Smooth muscle cell (in vitro differentiated cells): ENCODE results near the gene CD244. TPM values are rescaled to one million over a fixed set of nuclear protein-coding genes. Genes with fewer than 3 reads are reported as not detected.

Source experiments
- DNase-seq: peaks from one replicate; lab custom pipeline; 2025; ENCODE audit not compliant: unreplicated experiment; lab: John Stamatoyannopoulos, UW
- H2AFZ ChIP-seq: fragments of 200-600 bp; sonication (generic); 2 replicates; pipeline ENCODE4 v1.6.0; 2016; ENCODE audit warnings: antibody characterized with exemption, low read depth, mild to moderate bottlenecking
- H3F3A ChIP-seq: fragments of 200-600 bp; sonication (generic); 2 replicates; pipeline ENCODE4 v1.6.0; 2017; ENCODE audit warnings: antibody characterized with exemption, low read depth
- H3K27ac ChIP-seq: fragments of 200-600 bp; sonication (generic); 2 replicates; pipeline ENCODE4 v1.5.1; 2016; ENCODE audit warnings: low read depth, mild to moderate bottlenecking
- H3K27me3 ChIP-seq: fragments of 200-600 bp; sonication (generic); 2 replicates; pipeline ENCODE4 v1.6.1; 2016; ENCODE audit warnings: low read depth, mild to moderate bottlenecking
- H3K36me3 ChIP-seq: fragments of 200-600 bp; sonication (generic); 2 replicates; pipeline ENCODE4 v1.5.1; 2016; ENCODE audit warnings: low read depth
- H3K4me1 ChIP-seq: fragments of 200-600 bp; sonication (generic); 2 replicates; pipeline ENCODE4 v1.5.1; 2016; ENCODE audit warnings: low read depth
- H3K4me2 ChIP-seq: fragments of 200-600 bp; sonication (generic); 2 replicates; pipeline ENCODE4 v1.6.0; 2016; ENCODE audit warnings: mild to moderate bottlenecking
- H3K4me3 ChIP-seq: fragments of 200-600 bp; sonication (generic); 2 replicates; pipeline ENCODE4 v1.5.1; 2016; ENCODE audit warnings: mild to moderate bottlenecking
- H3K79me2 ChIP-seq: fragments of 200-600 bp; sonication (generic); 2 replicates; pipeline ENCODE4 v1.6.0; 2016; ENCODE audit warnings: low read depth, mild to moderate bottlenecking
- H3K9ac ChIP-seq: fragments of 200-600 bp; sonication (generic); 2 replicates; pipeline ENCODE4 v1.6.0; 2016; ENCODE audit warnings: low read depth
- H3K9me3 ChIP-seq: fragments of 200-600 bp; sonication (generic); replicated peaks from 2 replicates; pipeline ENCODE4 v1.5.1; 2016; ENCODE audit warnings: low read depth
- H4K20me1 ChIP-seq: fragments of 200-600 bp; sonication (generic); 2 replicates; pipeline ENCODE4 v1.6.0; 2016; ENCODE audit warnings: low read depth
- WGBS: methylation state at CpG from one replicate; pipeline ENCODE4 v1.1.7; 2016; ENCODE audit warnings: low lambda C conversion rate; 5-methylcytosine and 5-hydroxymethylcytosine counted together
- polyA plus RNA-seq: library from polyadenylated mRNA; unstranded; fragments of >200 nt; fragmentation: Nextera tagmentation; extraction: Ambion mirVana; gene quantifications from 2 replicates; pipeline ENCODE4 v1.2.1, GENCODE V29; 2016
- total RNA-seq: library from RNA; depleted of rRNA; stranded (reverse); fragments of >200 nt; gene quantifications from 2 replicates; pipeline ENCODE4 v1.2.3, GENCODE V29; 2014
- TF ChIP-seq, protein P1 (sequence below): fragments of 200-600 bp; sonication (generic); IDR thresholded peaks from 2 replicates; pipeline ENCODE4 v1.5.1; 2017; ENCODE audit warnings: borderline replicate concordance, mild to moderate bottlenecking, antibody characterized with exemption; ENCODE audit not compliant: insufficient read depth, poor library complexity, severe bottlenecking

CD244 gene
- total and polyA plus RNA-seq, 2 experiments from 2014 or later = 0.99 TPM; not detected in 1

DNA sequence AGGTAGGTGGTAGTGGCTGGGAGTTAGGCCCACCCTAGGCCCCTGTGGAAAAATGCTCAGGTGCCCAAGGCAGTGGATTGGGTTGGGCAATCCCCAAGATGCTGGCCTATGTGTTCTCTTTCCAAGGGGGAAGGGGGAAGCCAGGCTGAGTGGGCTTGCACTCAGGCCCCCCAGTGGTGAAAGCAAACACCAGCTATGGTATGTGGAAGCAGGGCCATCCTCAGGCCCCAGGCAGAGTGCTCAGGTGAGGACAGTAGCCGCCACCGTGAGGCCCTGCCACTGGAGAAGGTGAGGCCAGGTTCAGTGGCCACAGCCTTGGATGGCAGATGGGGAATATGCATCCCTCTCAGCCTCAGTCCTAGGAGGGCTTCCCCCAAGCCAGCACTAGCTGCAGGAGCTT lies 54.9 kb downstream of the CD244 start:
- Histone ChIP-seq H3K4me3 (no peak overlapping the region), H3K36me3 (no peaks in the 10 kb centered on the region), H3K27ac (no peak overlapping the region), H3K79me2 (no peaks in the 10 kb centered on the region), H3K9me3 (no peaks in the 10 kb centered on the region), H3F3A (no peaks in the 10 kb centered on the region), H3K4me1 (no peaks in the 10 kb centered on the region), H2AFZ (no peak overlapping the region), H4K20me1 (no peaks in the 10 kb centered on the region), H3K27me3 (no peaks in the 10 kb centered on the region), H3K4me2 (no peak overlapping the region), H3K9ac (no peak overlapping the region)
- 91% methylated on average over 2 of the region's 2 CpGs for WGBS
- DNase-seq = no peak
- TF ChIP-seq, protein P1, sequence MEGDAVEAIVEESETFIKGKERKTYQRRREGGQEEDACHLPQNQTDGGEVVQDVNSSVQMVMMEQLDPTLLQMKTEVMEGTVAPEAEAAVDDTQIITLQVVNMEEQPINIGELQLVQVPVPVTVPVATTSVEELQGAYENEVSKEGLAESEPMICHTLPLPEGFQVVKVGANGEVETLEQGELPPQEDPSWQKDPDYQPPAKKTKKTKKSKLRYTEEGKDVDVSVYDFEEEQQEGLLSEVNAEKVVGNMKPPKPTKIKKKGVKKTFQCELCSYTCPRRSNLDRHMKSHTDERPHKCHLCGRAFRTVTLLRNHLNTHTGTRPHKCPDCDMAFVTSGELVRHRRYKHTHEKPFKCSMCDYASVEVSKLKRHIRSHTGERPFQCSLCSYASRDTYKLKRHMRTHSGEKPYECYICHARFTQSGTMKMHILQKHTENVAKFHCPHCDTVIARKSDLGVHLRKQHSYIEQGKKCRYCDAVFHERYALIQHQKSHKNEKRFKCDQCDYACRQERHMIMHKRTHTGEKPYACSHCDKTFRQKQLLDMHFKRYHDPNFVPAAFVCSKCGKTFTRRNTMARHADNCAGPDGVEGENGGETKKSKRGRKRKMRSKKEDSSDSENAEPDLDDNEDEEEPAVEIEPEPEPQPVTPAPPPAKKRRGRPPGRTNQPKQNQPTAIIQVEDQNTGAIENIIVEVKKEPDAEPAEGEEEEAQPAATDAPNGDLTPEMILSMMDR = no peak

GRCh38 chr1:160807247-160807646 lies 55.4 kb downstream of the CD244 start:
- no peaks in the 10 kb centered on the region for H4K20me1 ChIP-seq
- 77% methylated on average over 3 of the region's 3 CpGs for WGBS
- no peak overlapping the region for H3K4me3 ChIP-seq
- H3K9ac ChIP-seq = no peak overlapping the region
- no peak overlapping the region for H3K27ac ChIP-seq
- no peaks in the 10 kb centered on the region for H3F3A ChIP-seq
- no peak overlapping the region for H3K4me2 ChIP-seq
- no peaks in the 10 kb centered on the region for H3K4me1 ChIP-seq
- TF ChIP-seq, protein P1 = no peak
- H3K27me3 ChIP-seq = no peaks in the 10 kb centered on the region
- H3K36me3 ChIP-seq = no peaks in the 10 kb centered on the region
- H3K9me3 ChIP-seq = no peaks in the 10 kb centered on the region
- H3K79me2 ChIP-seq = no peaks in the 10 kb centered on the region
- DNase-seq = no peak
- no peak overlapping the region for H2AFZ ChIP-seq

GRCh38 chr1:160806784-160807183 lies 55.9 kb downstream of the CD244 start:
- no peak overlapping the region for H3K27ac ChIP-seq
- no peak overlapping the region for H3K4me2 ChIP-seq
- no peaks in the 10 kb centered on the region for H3K79me2 ChIP-seq
- H3K9ac ChIP-seq = no peak overlapping the region
- H3F3A ChIP-seq = no peaks in the 10 kb centered on the region
- H3K9me3 ChIP-seq = no peaks in the 10 kb centered on the region
- H3K36me3 ChIP-seq = no peaks in the 10 kb centered on the region
- H4K20me1 ChIP-seq = no peaks in the 10 kb centered on the region
- H3K4me1 ChIP-seq = no peaks in the 10 kb centered on the region
- DNase-seq = no peak
- no peaks in the 10 kb centered on the region for H3K27me3 ChIP-seq
- no peak overlapping the region for H2AFZ ChIP-seq
- H3K4me3 ChIP-seq = no peak overlapping the region
- TF ChIP-seq, protein P1 = no peak

- no peak overlapping the region for H3K27ac ChIP-seq
- no peak overlapping the region for H3K4me2 ChIP-seq
- H3K36me3 ChIP-seq = no peaks in the 10 kb centered on the region
- no peak overlapping the region for H3K9ac ChIP-seq
- H4K20me1 ChIP-seq = no peaks in the 10 kb centered on the region
- no peaks in the 10 kb centered on the region for H3K27me3 ChIP-seq
- WGBS = 85% methylated on average over 1 of the region's 1 CpG
- H3K4me3 ChIP-seq = no peak overlapping the region
- TF ChIP-seq, protein P1 = no peak
- H3K79me2 ChIP-seq = no peaks in the 10 kb centered on the region
- no peaks in the 10 kb centered on the region for H3K9me3 ChIP-seq
- H3K4me1 ChIP-seq = no peaks in the 10 kb centered on the region
- H3F3A ChIP-seq = no peaks in the 10 kb centered on the region
- H2AFZ ChIP-seq = no peak overlapping the region
- no peak for DNase-seq
Measured at GRCh38 chr1:160806109-160806665, 56.5 kb downstream of the CD244 start.
